ENCODE data around the gene ERC1.
"Not testable (repeated sequence)": the region's sequence is repeated elsewhere in the genome, so short reads cannot be mapped to it uniquely, and the experiment has no call there.

Gene ERC1

GRCh38 chr12:1188016-1188415 lies 197.0 kb downstream of the ERC1 start:
- no peak overlapping the region for H3K4me3 ChIP-seq (ENCODE audit: low read length)
- DNase-seq (ENCODE audit: low read depth): no peak

GRCh38 chr12:1189163-1189562 lies 198.1 kb downstream of the ERC1 start:
- no peak overlapping the region for H3K4me3 ChIP-seq (ENCODE audit: low read length)
- peak; percentile 96 for DNase-seq (ENCODE audit: low read depth)
- no peak for TF ChIP-seq CTCF (IDR thresholded peaks at IDR 0.05; ENCODE audit: insufficient read depth, low read depth, low read length, missing control alignments)

More at GRCh38 chr12:1188016-1188415, 197.0 kb downstream of the ERC1 start:
- TF ChIP-seq CTCF (IDR thresholded peaks at IDR 0.05; ENCODE audit: insufficient read depth, low read depth, low read length, missing control alignments): no peak

GRCh38 chr12:1195513-1195912 lies 204.5 kb downstream of the ERC1 start:
- no peak for TF ChIP-seq CTCF (IDR thresholded peaks at IDR 0.05; ENCODE audit: insufficient read depth, low read depth, low read length, missing control alignments)
- no peak for DNase-seq (ENCODE audit: low read depth)
- H3K4me3 ChIP-seq (ENCODE audit: low read length): no peak overlapping the region

GRCh38 chr12:1197264-1198018 lies 206.4 kb downstream of the ERC1 start:
- no peak for TF ChIP-seq CTCF (IDR thresholded peaks at IDR 0.05; ENCODE audit: insufficient read depth, low read depth, low read length, missing control alignments)
- peak; percentile 97 for DNase-seq (ENCODE audit: low read depth)

GRCh38 chr12:1198854-1199253 lies 207.8 kb downstream of the ERC1 start:
- DNase-seq (ENCODE audit: low read depth): not testable (repeated sequence)

More at GRCh38 chr12:1197264-1198018, 206.4 kb downstream of the ERC1 start:
- no peak overlapping the region for H3K4me3 ChIP-seq (ENCODE audit: low read length)

GRCh38 chr12:1199700-1200099 lies 208.7 kb downstream of the ERC1 start:
- DNase-seq (ENCODE audit: low read depth): no peak
- TF ChIP-seq CTCF (IDR thresholded peaks at IDR 0.05; ENCODE audit: insufficient read depth, low read depth, low read length, missing control alignments): no peak
- H3K4me3 ChIP-seq (ENCODE audit: low read length): no peak overlapping the region

More at GRCh38 chr12:1198854-1199253, 207.8 kb downstream of the ERC1 start:
- not testable (repeated sequence) for H3K4me3 ChIP-seq (ENCODE audit: low read length)

- no peak for DNase-seq (ENCODE audit: low read depth)
- no peak for TF ChIP-seq CTCF (IDR thresholded peaks at IDR 0.05; ENCODE audit: insufficient read depth, low read depth, low read length, missing control alignments)
- no peak overlapping the region for H3K4me3 ChIP-seq (ENCODE audit: low read length)
These were observed 210.0 kb downstream of the ERC1 start for GRCh38 chr12:1201030-1201429.
